Neuronal stem cell (in vitro differentiated cells): Measurements from ENCODE around the gene CAPN9.

Source experiments
- DNase-seq: peaks from one replicate; pipeline ENCODE4 v3.0.0-alpha.2; 2013; ENCODE audit warnings: low spot score
- H2AFZ ChIP-seq: one replicate; pipeline ENCODE4 v1.6.1; 2013; ENCODE audit warnings: mild to moderate bottlenecking, low read length, inconsistent platforms
- H2AK5ac ChIP-seq: 2 replicates; pipeline ENCODE4 v1.6.1; 2013; ENCODE audit warnings: low read depth, mild to moderate bottlenecking, inconsistent platforms, low read length, moderate library complexity, mixed read lengths
- H2BK120ac ChIP-seq: 2 replicates; pipeline ENCODE4 v1.6.1; 2013; ENCODE audit warnings: low read depth, mild to moderate bottlenecking, inconsistent platforms, low read length, moderate library complexity, mixed read lengths
- H2BK12ac ChIP-seq: one replicate; pipeline ENCODE4 v1.6.1; 2013; ENCODE audit warnings: low read length, inconsistent platforms
- H2BK15ac ChIP-seq: 2 replicates; pipeline ENCODE4 v1.6.1; 2013; ENCODE audit warnings: mild to moderate bottlenecking, low read length, inconsistent platforms, mixed read lengths
- H2BK5ac ChIP-seq: one replicate; pipeline ENCODE4 v1.6.1; 2013; ENCODE audit warnings: inconsistent platforms, mild to moderate bottlenecking, low read length, moderate library complexity
- H3K14ac ChIP-seq: one replicate; pipeline ENCODE4 v1.6.1; 2013; ENCODE audit warnings: low read length, inconsistent platforms
- H3K18ac ChIP-seq: 2 replicates; pipeline ENCODE4 v1.6.1; 2013; ENCODE audit warnings: low read length, inconsistent platforms
- H3K23ac ChIP-seq: 2 replicates; pipeline ENCODE4 v1.6.1; 2013; ENCODE audit warnings: low read depth, mild to moderate bottlenecking, mixed read lengths, low read length, inconsistent platforms; ENCODE audit not compliant: poor library complexity
- H3K27ac ChIP-seq: replicated peaks from 3 replicates; pipeline ENCODE4 v1.5.1; 2013; ENCODE audit warnings: low read length, inconsistent platforms
- H3K27me3 ChIP-seq, 3 experiments: 2 replicates each; pipeline ENCODE4 v1.6.1; 2013; ENCODE audit warnings: low read length in 3 of 3, mild to moderate bottlenecking in 2 of 3, inconsistent platforms in 1 of 3, low read depth in 1 of 3, mixed read lengths in 1 of 3, moderate library complexity in 1 of 3; ENCODE audit not compliant: control insufficient read depth in 3 of 3, insufficient read depth in 3 of 3
- H3K36me3 ChIP-seq, 2 donors: replicated peaks in 1 of 2; 2 replicates each; pipeline ENCODE4 v1.6.1; 2013; ENCODE audit warnings: low read length in 2 of 2; ENCODE audit not compliant: control insufficient read depth in 2 of 2, insufficient read depth in 2 of 2
- H3K4ac ChIP-seq: 2 replicates; pipeline ENCODE4 v1.6.1; 2013; ENCODE audit warnings: inconsistent platforms, mild to moderate bottlenecking, low read length, moderate library complexity
- H3K4me1 ChIP-seq, 2 donors: 1 replicate in 1 of 2; 2 replicates in 1 of 2; pipeline ENCODE4 v1.6.1; 2013; ENCODE audit warnings: low read length in 2 of 2, low read depth in 1 of 2; ENCODE audit not compliant: control insufficient read depth in 2 of 2, insufficient read depth in 1 of 2
- H3K4me2 ChIP-seq: one replicate; pipeline ENCODE4 v1.6.1; 2013; ENCODE audit warnings: mild to moderate bottlenecking, low read length, inconsistent platforms; ENCODE audit not compliant: insufficient read depth, poor library complexity, severe bottlenecking
- H3K4me3 ChIP-seq, 2 donors: 2 replicates each; pipeline ENCODE4 v1.5.1; 2013; ENCODE audit warnings: low read length in 2 of 2, mild to moderate bottlenecking in 2 of 2, inconsistent platforms in 1 of 2, moderate library complexity in 1 of 2
- H3K79me1 ChIP-seq: one replicate; pipeline ENCODE4 v1.6.1; 2013; ENCODE audit warnings: low read depth, mild to moderate bottlenecking, inconsistent platforms, low read length, moderate library complexity
- H3K9ac ChIP-seq: one replicate; pipeline ENCODE4 v1.6.1; 2013; ENCODE audit warnings: mild to moderate bottlenecking, low read depth, low read length, inconsistent platforms; ENCODE audit not compliant: poor library complexity
- H3K9me3 ChIP-seq, 2 donors: replicated peaks in 1 of 2; 2 replicates each; pipeline versions ENCODE3 to v1.6.1; 2013; ENCODE audit warnings: low read length in 2 of 2, mild to moderate bottlenecking in 2 of 2, inconsistent platforms in 1 of 2, low read depth in 1 of 2, mixed read lengths in 1 of 2, moderate library complexity in 1 of 2; ENCODE audit not compliant: control insufficient read depth in 2 of 2, insufficient read depth in 1 of 2
- H4K8ac ChIP-seq: one replicate; pipeline ENCODE4 v1.6.1; 2013; ENCODE audit warnings: low read depth, mild to moderate bottlenecking, inconsistent platforms, low read length, moderate library complexity
- H4K91ac ChIP-seq: one replicate; pipeline ENCODE4 v1.6.1; 2013; ENCODE audit warnings: low read length, low read depth, mild to moderate bottlenecking, inconsistent platforms; ENCODE audit not compliant: poor library complexity
- WGBS, 2 donors: extraction: QIAGEN DNeasy Blood & Tissue Kit; methylation state at CpG; one replicate each; pipeline ENCODE4 v1.1.7; 2013; ENCODE audit warnings: missing lambda C conversion rate in 2 of 2, mixed read lengths in 1 of 2; ENCODE audit not compliant: insufficient read length in 2 of 2, insufficient replicate concordance in 1 of 2; ENCODE audit errors: extremely low coverage in 2 of 2; 5-methylcytosine and 5-hydroxymethylcytosine counted together

The CAPN9 gene

GRCh38 chr1:230824551-230824918 lies 77.3 kb downstream of the CAPN9 start:
- WGBS, 2 donors: no CpG with 5 or more reads among the region's 4 CpGs

GRCh38 chr1:230824919-230825721 lies 77.9 kb downstream of the CAPN9 start:
- H2BK120ac ChIP-seq: no peak overlapping the region
- no peaks in the 10 kb centered on the region for H3K36me3 ChIP-seq
- H4K8ac ChIP-seq: no peak overlapping the region
- H2AFZ ChIP-seq: no peak overlapping the region
- H3K27me3 ChIP-seq: no peaks in the 10 kb centered on the region
- H3K23ac ChIP-seq: no peak overlapping the region
- H3K4me3 ChIP-seq: no peak overlapping the region
- no peak overlapping the region for H3K4me2 ChIP-seq
- no peak overlapping the region for H3K4ac ChIP-seq
- no peaks in the 10 kb centered on the region for H3K9me3 ChIP-seq
- H2BK12ac ChIP-seq: no peak overlapping the region
- no peak overlapping the region for H2BK5ac ChIP-seq
- no peaks in the 10 kb centered on the region for H3K79me1 ChIP-seq
- H2AK5ac ChIP-seq: no peak overlapping the region
- no peak overlapping the region for H3K14ac ChIP-seq
- H4K91ac ChIP-seq: no peak overlapping the region
- peaks cover 12 to 17% of the 10 kb centered on the region in 2 donors for H3K4me1 ChIP-seq
- WGBS, 2 donors: no CpG with 5 or more reads among the region's 11 CpGs
- DNase-seq: no peak
- no peak overlapping the region for H3K18ac ChIP-seq
- H3K9ac ChIP-seq: no peak overlapping the region
- H3K27ac ChIP-seq: no peak overlapping the region
- H2BK15ac ChIP-seq: no peak overlapping the region

More at GRCh38 chr1:230824551-230824918, 77.3 kb downstream of the CAPN9 start:
- Histone ChIP-seq H3K27ac (no peak overlapping the region), H3K4ac (no peak overlapping the region), H2BK120ac (no peak overlapping the region), H3K14ac (no peak overlapping the region), H4K8ac (no peak overlapping the region), H3K36me3 (no peaks in the 10 kb centered on the region), H2BK15ac (no peak overlapping the region), H2AFZ (no peak overlapping the region), H3K23ac (no peak overlapping the region), H3K18ac (no peak overlapping the region), H3K4me3 (no peak overlapping the region), H3K79me1 (no peaks in the 10 kb centered on the region), H3K27me3 (no peaks in the 10 kb centered on the region), H2BK5ac (no peak overlapping the region), H3K4me2 (no peak overlapping the region), H3K4me1 (peaks cover 12 to 17% of the 10 kb centered on the region in 2 donors), H3K9ac (no peak overlapping the region), H2BK12ac (no peak overlapping the region), H3K9me3 (no peaks in the 10 kb centered on the region), H2AK5ac (no peak overlapping the region), H4K91ac (no peak overlapping the region)
- DNase-seq: no peak

- no peak overlapping the region for H3K14ac ChIP-seq
- H4K91ac ChIP-seq: peak overlapping the region; percentile 28
- H3K23ac ChIP-seq: peak overlapping the region; percentile 19
- no peak for DNase-seq
- no CpG with 5 or more reads among the region's 3 CpGs for WGBS, 2 donors
- no peak overlapping the region for H2AK5ac ChIP-seq
- no peak overlapping the region for H2BK12ac ChIP-seq
- peaks cover 12 to 17% of the 10 kb centered on the region in 2 donors for H3K4me1 ChIP-seq
- no peak overlapping the region for H4K8ac ChIP-seq
- no peak overlapping the region for H2BK120ac ChIP-seq
- no peak overlapping the region for H3K4me2 ChIP-seq
- H3K4me3 ChIP-seq: no peak overlapping the region
- no peaks in the 10 kb centered on the region for H3K27me3 ChIP-seq
- no peak overlapping the region for H3K4ac ChIP-seq
- H3K18ac ChIP-seq: peak overlapping the region; percentile 44
- H3K79me1 ChIP-seq: no peaks in the 10 kb centered on the region
- no peaks in the 10 kb centered on the region for H3K36me3 ChIP-seq
- H3K9me3 ChIP-seq: no peaks in the 10 kb centered on the region
- no peak overlapping the region for H2AFZ ChIP-seq
- no peak overlapping the region for H2BK15ac ChIP-seq
- no peak overlapping the region for H3K9ac ChIP-seq
- no peak overlapping the region for H2BK5ac ChIP-seq
- H3K27ac ChIP-seq: no peak overlapping the region
Measured at GRCh38 chr1:230825761-230826160, 78.6 kb downstream of the CAPN9 start.

- no peaks in the 10 kb centered on the region for H3K79me1 ChIP-seq
- peaks cover 12 to 17% of the 10 kb centered on the region in 2 donors for H3K4me1 ChIP-seq
- no peak overlapping the region for H2AFZ ChIP-seq
- H3K4ac ChIP-seq: no peak overlapping the region
- H2BK120ac ChIP-seq: no peak overlapping the region
- no CpG with 5 or more reads among the region's 9 CpGs for WGBS, 2 donors
- no peak overlapping the region for H3K18ac ChIP-seq
- peak overlapping the region; percentile 28 for H4K91ac ChIP-seq
- H4K8ac ChIP-seq: no peak overlapping the region
- H2BK15ac ChIP-seq: no peak overlapping the region
- H3K9me3 ChIP-seq: no peaks in the 10 kb centered on the region
- no peak overlapping the region for H3K4me3 ChIP-seq
- no peak overlapping the region for H3K4me2 ChIP-seq
- no peak overlapping the region for H2BK12ac ChIP-seq
- H2BK5ac ChIP-seq: no peak overlapping the region
- no peak overlapping the region for H3K9ac ChIP-seq
- H3K27me3 ChIP-seq: no peaks in the 10 kb centered on the region
- no peak for DNase-seq
- H3K36me3 ChIP-seq: no peaks in the 10 kb centered on the region
- H3K23ac ChIP-seq: peak overlapping the region; percentile 19
- no peak overlapping the region for H3K27ac ChIP-seq
- no peak overlapping the region for H3K14ac ChIP-seq
- no peak overlapping the region for H2AK5ac ChIP-seq
Measured at GRCh38 chr1:230826166-230826875, 79.1 kb downstream of the CAPN9 start.
